C4-2B (cell line): Measurements from ENCODE around the gene OTOP2.

Experiments used
- CTCF ChIP-seq: fragments of 450-650 bp; conservative IDR thresholded peaks from 2 replicates; pipeline ENCODE4 v1.5.1; 2017; ENCODE audit warnings: mild to moderate bottlenecking
- ZFX ChIP-seq: fragments of 450-650 bp; IDR thresholded peaks from 2 replicates; pipeline ENCODE4 v1.6.1; 2017

GRCh38 chr17:74972973-74973328 is 48.9 kb downstream of the OTOP2 start:
- TF ChIP-seq CTCF (no peak), ZFX (no peak)
